HFF-Myc (cell line): ENCODE data around the gene SERPINF2.

Experiments
- DNase-seq: peaks from one replicate; pipeline ENCODE4 v3.0.0-alpha.2; 2011; ENCODE audit warnings: low read depth; ENCODE audit errors: extremely low read depth
- H3K4me3 ChIP-seq: replicated peaks from 2 replicates; pipeline ENCODE4 v1.5.1; 2011; ENCODE audit warnings: low read depth, mild to moderate bottlenecking, control low read depth, low read length
- TF ChIP-seq, protein P1 (sequence below): IDR thresholded peaks from 2 replicates; pipeline ENCODE4 v1.5.1; 2012; ENCODE audit warnings: mild to moderate bottlenecking, low read depth, low read length, control low read depth; ENCODE audit errors: missing control alignments

SERPINF2 gene

DNA sequence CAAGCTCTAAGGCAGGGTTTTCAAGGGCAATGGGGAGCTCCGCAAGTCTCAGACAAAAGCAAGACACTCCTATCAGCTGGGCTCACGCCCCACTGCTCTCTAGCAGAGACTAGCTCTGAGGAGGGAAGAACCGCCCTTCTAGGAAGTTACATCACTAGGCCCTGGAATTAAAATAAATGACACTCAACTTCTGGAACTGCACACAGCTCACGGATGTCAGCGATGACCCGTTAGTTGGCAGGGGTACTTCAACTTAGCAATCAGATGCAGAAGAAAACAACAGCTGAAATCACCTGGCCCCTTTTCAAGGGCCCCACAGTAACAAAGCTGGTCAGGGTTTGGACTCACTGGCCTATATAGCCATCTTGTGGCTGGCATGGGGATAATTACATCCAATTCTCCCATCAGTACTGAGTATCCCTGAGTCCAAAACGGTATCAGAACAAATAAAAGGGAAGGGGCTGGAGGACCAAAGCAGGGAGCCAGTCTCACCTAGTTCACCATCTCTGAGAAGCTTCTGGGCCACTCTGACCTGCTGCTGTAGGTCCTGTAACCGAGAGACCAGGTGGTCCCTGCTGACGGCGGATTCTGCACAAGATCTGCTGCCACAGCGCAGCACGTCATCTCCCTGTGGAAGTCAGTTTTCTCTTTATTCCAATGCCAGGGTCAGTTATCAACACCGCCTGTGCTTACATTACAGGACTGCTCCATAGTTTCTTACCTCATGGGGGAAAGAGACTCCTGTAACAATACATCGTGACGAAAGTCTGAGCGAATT lies 41.4 kb downstream of the SERPINF2 start:
- no peak overlapping the region for H3K4me3 ChIP-seq
- peak; percentile 52 for DNase-seq
- TF ChIP-seq, protein P1, sequence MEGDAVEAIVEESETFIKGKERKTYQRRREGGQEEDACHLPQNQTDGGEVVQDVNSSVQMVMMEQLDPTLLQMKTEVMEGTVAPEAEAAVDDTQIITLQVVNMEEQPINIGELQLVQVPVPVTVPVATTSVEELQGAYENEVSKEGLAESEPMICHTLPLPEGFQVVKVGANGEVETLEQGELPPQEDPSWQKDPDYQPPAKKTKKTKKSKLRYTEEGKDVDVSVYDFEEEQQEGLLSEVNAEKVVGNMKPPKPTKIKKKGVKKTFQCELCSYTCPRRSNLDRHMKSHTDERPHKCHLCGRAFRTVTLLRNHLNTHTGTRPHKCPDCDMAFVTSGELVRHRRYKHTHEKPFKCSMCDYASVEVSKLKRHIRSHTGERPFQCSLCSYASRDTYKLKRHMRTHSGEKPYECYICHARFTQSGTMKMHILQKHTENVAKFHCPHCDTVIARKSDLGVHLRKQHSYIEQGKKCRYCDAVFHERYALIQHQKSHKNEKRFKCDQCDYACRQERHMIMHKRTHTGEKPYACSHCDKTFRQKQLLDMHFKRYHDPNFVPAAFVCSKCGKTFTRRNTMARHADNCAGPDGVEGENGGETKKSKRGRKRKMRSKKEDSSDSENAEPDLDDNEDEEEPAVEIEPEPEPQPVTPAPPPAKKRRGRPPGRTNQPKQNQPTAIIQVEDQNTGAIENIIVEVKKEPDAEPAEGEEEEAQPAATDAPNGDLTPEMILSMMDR: peak; percentile 74

DNA sequence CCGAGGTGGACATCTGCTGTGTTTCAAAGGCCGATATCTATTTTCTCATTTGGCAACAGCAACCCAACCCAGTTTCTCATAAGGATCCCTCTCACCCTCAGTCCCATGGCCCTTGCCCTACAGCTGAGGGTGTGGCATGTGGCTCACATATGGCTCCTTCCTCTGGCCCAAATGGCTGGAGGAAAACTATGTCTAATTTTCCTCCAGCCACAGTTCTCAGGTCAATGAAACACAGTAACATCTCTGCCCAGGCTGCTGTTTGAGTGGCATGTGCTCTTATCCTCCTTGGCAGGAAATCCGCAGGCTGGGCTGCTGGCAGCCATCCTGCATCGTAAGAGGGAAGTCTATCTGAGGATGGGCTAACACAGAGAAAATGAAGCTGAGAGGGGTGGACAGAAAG lies 43.3 kb downstream of the SERPINF2 start:
- TF ChIP-seq, protein P1: no peak
- DNase-seq: no peak

DNA sequence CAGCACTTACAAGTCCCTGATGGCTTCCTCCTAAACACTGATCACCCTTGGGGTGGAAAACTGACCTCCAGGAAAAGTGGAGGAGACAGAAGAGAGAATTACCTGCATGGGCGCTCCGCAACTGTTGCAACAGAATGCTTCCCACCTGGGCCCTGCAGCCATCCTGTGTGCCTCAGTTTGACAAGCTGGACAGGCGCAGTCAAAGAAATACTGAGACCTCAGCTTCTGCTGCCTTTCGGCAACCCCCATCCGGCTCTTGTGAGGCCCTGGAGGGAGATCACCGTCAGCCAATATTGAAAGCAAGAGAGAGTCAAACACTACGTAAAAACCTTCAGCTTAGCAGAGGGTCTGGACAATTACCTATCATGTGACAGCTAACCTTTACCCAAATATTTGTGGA lies 44.0 kb downstream of the SERPINF2 start:
- no peak for DNase-seq
- no peak overlapping the region for H3K4me3 ChIP-seq
- TF ChIP-seq, protein P1: no peak

More for the DNA sequence above, 43.3 kb downstream of the SERPINF2 start:
- no peak overlapping the region for H3K4me3 ChIP-seq

DNA sequence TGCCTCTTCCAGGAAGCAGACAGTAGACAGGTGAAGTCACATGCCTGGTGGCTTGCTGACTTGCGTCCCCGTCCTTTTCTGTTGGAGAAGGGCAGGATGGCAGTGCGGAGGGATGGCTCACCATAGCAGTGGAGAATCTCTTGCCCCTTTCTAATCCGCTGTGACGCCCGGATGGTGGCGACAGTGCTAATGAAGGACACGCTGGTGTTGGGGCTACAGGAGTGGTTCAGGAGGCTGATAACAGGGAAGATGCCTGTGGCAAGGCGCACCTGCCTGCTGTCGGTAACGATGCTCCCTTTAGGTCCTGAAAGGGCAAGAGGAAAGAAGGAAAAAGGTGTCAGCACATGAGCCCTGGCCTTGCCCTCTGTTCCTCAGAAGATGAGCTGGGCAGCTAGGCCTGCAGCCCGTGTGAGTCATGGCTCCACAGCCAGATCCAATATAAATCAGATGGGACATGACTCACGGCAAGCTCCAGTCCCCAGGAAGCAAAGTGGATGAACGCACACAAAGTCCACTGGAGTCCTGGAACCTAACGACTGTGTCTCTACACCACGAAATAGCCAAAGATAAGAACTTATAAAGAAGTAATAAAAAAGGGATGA lies 44.7 kb downstream of the SERPINF2 start:
- peak; percentile 84 for DNase-seq
- H3K4me3 ChIP-seq: no peak overlapping the region
- TF ChIP-seq, protein P1: no peak

DNA sequence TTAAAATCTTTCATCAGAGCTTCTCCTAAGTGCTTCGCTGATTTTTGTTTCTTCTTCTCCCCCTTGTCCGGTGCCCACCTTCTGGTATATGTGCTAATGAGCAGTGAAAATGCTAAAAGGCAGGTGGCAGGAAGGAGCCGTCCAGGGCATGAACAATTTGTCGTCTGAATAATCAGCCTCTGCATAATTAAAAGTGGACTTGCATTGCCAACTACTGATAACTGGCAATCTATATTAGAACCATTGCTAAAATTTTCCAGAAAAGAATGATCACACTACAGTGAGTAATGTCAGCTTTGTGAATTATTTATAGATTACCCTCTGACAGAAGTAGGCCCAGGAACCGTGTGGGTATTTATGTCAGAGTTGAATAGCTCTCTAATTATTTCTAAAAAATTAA lies 47.3 kb downstream of the SERPINF2 start:
- TF ChIP-seq, protein P1: no peak
- DNase-seq: no peak
- H3K4me3 ChIP-seq: no peak overlapping the region

DNA sequence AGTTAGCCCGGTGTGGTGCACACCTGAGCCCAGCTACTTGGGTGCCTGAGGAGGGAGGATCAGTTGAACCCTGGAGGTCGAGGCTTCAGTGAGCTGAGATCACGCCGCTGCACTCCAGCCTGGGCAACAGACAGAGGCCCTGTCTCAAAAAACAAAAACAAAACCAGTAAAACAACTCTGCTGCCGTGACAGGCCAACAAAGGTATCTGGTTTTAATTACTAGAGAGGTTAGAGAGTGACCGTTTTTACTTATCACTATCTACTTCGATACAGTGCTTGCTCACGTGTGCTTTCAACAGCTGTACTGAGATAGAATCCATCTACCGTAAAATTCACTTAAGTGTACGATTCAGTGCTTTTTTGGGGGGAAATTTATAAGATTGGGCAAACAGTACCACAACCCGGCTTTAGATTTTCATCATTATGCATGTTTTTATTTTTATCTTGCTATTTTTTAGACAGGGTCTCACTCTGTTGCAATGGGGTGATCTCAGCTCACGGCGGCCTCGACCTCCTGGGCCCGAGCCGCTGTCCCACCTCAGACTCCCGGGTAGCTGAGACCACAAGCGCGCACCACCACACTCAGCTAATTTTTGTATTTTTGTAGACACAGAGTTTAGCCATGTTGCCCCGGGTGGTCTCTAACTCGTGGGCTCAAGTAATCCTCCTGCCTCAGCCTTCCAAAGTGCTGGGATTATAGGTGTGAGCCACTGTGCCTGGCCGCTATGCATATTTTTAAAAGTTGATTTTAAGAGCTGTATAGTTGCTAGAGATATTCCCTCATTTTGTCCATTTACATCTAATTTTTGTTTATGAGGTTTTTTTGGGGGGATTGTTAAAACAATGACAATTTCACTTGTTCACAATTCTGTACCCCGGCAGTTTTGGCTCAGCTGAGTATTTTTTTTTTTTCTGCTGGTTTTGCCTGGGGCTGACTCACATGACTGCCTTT lies 50.1 kb downstream of the SERPINF2 start:
- H3K4me3 ChIP-seq: no peak overlapping the region
- TF ChIP-seq, protein P1: no peak
- DNase-seq: no peak
